SK-N-SH treated with all-trans-retinoic acid at 6 μM for 48 hours (cell line): ENCODE data around the gene NOXO1.

Experiments
- ATAC-seq: fragments of 200-7000 bp; cut with Tn5 transposase; 3 replicates; pipeline ENCODE4 v1.9.1; 2020; ENCODE audit warnings: mild to moderate bottlenecking, moderate library complexity
- CREB5 ChIP-seq: fragments of 250-450 bp; sonication (Bioruptor Pico); IDR thresholded peaks from 2 replicates; pipeline ENCODE4 v1.5.1; 2020; ENCODE audit warnings: low read depth, mild to moderate bottlenecking, moderate library complexity
- CSRNP3 ChIP-seq: fragments of 250-450 bp; sonication (Bioruptor Pico); IDR thresholded peaks from 2 replicates; pipeline ENCODE4 v1.5.1; 2021; ENCODE audit warnings: mild to moderate bottlenecking, moderate library complexity
- ESRRG ChIP-seq: fragments of 250-450 bp; sonication (Bioruptor Pico); IDR thresholded peaks from 2 replicates; pipeline ENCODE4 v1.6.1; 2021; ENCODE audit warnings: mild to moderate bottlenecking
- GLIS3 ChIP-seq: fragments of 250-450 bp; sonication (Bioruptor Pico); IDR thresholded peaks from 2 replicates; pipeline ENCODE4 v1.5.0; 2020; ENCODE audit warnings: mild to moderate bottlenecking, moderate library complexity
- ISL1 ChIP-seq: fragments of 250-450 bp; sonication (Bioruptor Pico); IDR thresholded peaks from 2 replicates; pipeline ENCODE4 v2.1.2; 2022; ENCODE audit warnings: mild to moderate bottlenecking, moderate library complexity
- POU6F1 ChIP-seq: fragments of 250-450 bp; sonication (Bioruptor Pico); IDR thresholded peaks from 2 replicates; pipeline ENCODE4 v1.8.0; 2021; ENCODE audit warnings: low read depth, mild to moderate bottlenecking, moderate library complexity, borderline replicate concordance
- RARB ChIP-seq: fragments of 250-450 bp; sonication (Bioruptor Pico); IDR thresholded peaks from 2 replicates; pipeline ENCODE4 v1.8.0; 2021; ENCODE audit warnings: mild to moderate bottlenecking, moderate library complexity
- SNAI2 ChIP-seq: fragments of 250-450 bp; sonication (Bioruptor Pico); IDR thresholded peaks from 2 replicates; pipeline ENCODE4 v1.5.0; 2020; ENCODE audit warnings: mild to moderate bottlenecking, moderate library complexity
- TCF4 ChIP-seq: fragments of 250-450 bp; sonication (Bioruptor Pico); IDR thresholded peaks from 2 replicates; pipeline ENCODE4 v1.8.0; 2021; ENCODE audit warnings: mild to moderate bottlenecking, moderate library complexity, borderline replicate concordance
- TOX ChIP-seq: fragments of 250-450 bp; sonication (Bioruptor Pico); IDR thresholded peaks from 2 replicates; pipeline ENCODE4 v1.8.0; 2021; ENCODE audit warnings: mild to moderate bottlenecking, moderate library complexity, borderline replicate concordance
- ZC3H10 ChIP-seq: fragments of 250-450 bp; sonication (Bioruptor Pico); IDR thresholded peaks from 2 replicates; pipeline ENCODE4 v1.5.1; 2021; ENCODE audit warnings: mild to moderate bottlenecking, moderate library complexity
- ZFP3 ChIP-seq: fragments of 250-450 bp; sonication (Bioruptor Pico); IDR thresholded peaks from 2 replicates; pipeline ENCODE4 v1.5.0; 2020; ENCODE audit warnings: mild to moderate bottlenecking, moderate library complexity
- ZFP30 ChIP-seq: fragments of 450-650 bp; formaldehyde crosslinking; IDR thresholded peaks from 2 replicates; pipeline ENCODE4 v1.5.0; 2022; ENCODE audit warnings: mild to moderate bottlenecking, moderate library complexity
- ZNF565 ChIP-seq: fragments of 450-650 bp; formaldehyde crosslinking; conservative IDR thresholded peaks from 2 replicates; pipeline ENCODE4 v1.5.0; 2020; ENCODE audit warnings: low read depth, mild to moderate bottlenecking, moderate library complexity
- ZNF70 ChIP-seq: fragments of 450-650 bp; formaldehyde crosslinking; IDR thresholded peaks from 2 replicates; pipeline ENCODE4 v1.5.0; 2020; ENCODE audit warnings: mild to moderate bottlenecking, moderate library complexity
- ZNF8 ChIP-seq: fragments of 450-650 bp; formaldehyde crosslinking; IDR thresholded peaks from 2 replicates; pipeline ENCODE4 v1.5.0; 2020; ENCODE audit warnings: mild to moderate bottlenecking, moderate library complexity
- TF ChIP-seq, protein P1 (sequence below): fragments of 250-450 bp; sonication (Bioruptor Pico); IDR thresholded peaks from 2 replicates; pipeline ENCODE4 v1.8.0; 2020; ENCODE audit warnings: mild to moderate bottlenecking, moderate library complexity, borderline replicate concordance

The NOXO1 gene

GRCh38 chr16:2009164-2009711 is 28.0 kb upstream of the NOXO1 start (continued):
- TF ChIP-seq ZFP30 (CRISPR knock-in tag) (no peak), ZC3H10 (CRISPR knock-in tag) (no peak)

DNA sequence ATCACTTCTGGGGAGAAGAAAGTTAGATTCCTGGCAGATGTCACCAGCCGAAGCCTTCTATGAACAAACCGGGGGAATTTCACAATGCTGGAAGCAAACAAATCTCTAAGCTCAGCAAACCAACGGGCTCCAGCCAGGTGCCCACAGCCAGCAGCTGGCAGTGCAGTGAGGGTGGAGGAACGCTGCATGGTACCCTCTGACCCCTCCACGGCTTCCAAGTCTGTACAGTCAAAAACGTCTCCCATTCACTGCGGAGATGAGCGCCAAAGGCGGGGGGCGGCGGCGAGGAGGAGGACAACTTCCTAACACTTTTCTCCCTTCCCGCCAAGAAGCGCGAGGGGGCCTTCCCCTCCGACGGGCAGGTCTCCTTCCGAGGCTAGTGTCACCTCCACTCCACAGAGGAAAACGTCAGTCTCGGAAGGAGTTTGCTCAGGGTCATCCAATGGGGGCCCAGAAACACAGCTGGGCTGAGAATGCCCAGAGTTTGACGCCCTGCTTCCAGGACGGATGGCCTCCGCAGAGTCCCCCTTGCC is 27.4 kb upstream of the NOXO1 start:
- no peak for ATAC-seq
- TF ChIP-seq ZNF8 (CRISPR knock-in tag) (no peak), ESRRG (CRISPR knock-in tag) (no peak), TOX (CRISPR knock-in tag) (no peak), RARB (no peak), CREB5 (CRISPR knock-in tag) (no peak), POU6F1 (CRISPR knock-in tag) (no peak)
- TF ChIP-seq, all 23 proteins: peak for 0

GRCh38 chr16:2008009-2008526 is 26.8 kb upstream of the NOXO1 start:
- no peak for ATAC-seq
- TF ChIP-seq GLIS3 (CRISPR knock-in tag) (no peak), POU6F1 (CRISPR knock-in tag) (no peak), ZFP3 (no peak), ISL1 (CRISPR knock-in tag) (no peak), ZC3H10 (CRISPR knock-in tag) (no peak), TCF4 (CRISPR knock-in tag) (no peak), ZNF565 (CRISPR knock-in tag) (no peak), TOX (CRISPR knock-in tag) (no peak), ZNF8 (CRISPR knock-in tag) (no peak)
- TF ChIP-seq, protein P1, sequence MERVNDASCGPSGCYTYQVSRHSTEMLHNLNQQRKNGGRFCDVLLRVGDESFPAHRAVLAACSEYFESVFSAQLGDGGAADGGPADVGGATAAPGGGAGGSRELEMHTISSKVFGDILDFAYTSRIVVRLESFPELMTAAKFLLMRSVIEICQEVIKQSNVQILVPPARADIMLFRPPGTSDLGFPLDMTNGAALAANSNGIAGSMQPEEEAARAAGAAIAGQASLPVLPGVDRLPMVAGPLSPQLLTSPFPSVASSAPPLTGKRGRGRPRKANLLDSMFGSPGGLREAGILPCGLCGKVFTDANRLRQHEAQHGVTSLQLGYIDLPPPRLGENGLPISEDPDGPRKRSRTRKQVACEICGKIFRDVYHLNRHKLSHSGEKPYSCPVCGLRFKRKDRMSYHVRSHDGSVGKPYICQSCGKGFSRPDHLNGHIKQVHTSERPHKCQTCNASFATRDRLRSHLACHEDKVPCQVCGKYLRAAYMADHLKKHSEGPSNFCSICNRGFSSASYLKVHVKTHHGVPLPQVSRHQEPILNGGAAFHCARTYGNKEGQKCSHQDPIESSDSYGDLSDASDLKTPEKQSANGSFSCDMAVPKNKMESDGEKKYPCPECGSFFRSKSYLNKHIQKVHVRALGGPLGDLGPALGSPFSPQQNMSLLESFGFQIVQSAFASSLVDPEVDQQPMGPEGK (CRISPR knock-in tag): no peak
- TF ChIP-seq, all 23 proteins: peak for 0

DNA sequence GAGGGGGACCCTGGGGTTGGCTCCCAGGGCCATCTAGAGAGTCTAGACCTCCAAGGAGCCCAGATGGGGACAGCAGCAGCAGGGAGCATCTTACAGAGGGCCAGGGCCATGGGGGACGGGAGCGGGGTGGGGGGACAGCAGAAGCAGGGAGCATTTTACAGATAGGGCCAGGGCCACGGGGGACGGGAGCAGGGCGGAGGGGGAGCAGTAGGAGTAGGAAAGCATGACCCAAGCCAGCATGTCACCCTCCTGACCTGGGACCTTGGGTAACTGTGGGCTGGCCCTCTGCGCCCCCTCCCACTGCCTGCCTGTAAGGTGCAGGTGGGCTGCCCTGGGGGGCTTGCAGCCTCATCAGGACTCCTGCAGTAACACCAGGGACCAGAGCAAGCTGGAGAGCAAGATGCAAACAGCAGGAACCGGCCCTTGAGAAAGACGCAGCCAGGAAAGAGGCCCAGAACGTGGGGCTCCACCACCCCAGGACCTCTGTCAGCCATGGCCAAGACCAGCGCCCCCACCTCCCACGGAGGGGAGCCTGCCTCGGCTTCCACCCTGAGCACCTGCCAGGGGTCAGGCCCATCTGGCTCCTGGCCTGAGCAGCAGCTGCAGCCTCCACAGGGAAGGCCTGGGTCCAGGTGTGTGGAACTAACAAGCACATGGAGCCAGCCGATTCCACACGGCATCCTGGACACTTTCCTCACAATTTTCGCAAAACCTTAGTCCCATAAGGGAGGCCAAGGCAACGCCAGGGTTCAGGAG is 26.0 kb upstream of the NOXO1 start:
- ATAC-seq: no peak
- TF ChIP-seq ESRRG (CRISPR knock-in tag) (no peak), SNAI2 (CRISPR knock-in tag) (no peak), ZNF70 (CRISPR knock-in tag) (no peak), ZNF8 (CRISPR knock-in tag) (no peak), CSRNP3 (no peak), CREB5 (CRISPR knock-in tag) (no peak), POU6F1 (CRISPR knock-in tag) (no peak), ISL1 (CRISPR knock-in tag) (no peak), ZNF565 (CRISPR knock-in tag) (no peak), RARB (no peak)
- TF ChIP-seq, protein P1 (CRISPR knock-in tag): no peak
